ENCODE data around the gene COL27A1. TPM values are rescaled to one million over a fixed set of nuclear protein-coding genes. Genes with fewer than 3 reads are reported as not detected.

The COL27A1 gene
- total RNA-seq (0.27 TPM in 2 replicates), polyA plus RNA-seq (0.16 and 0.59 TPM in 2 replicates), polyA minus RNA-seq (0.14 and 1.1 TPM in 2 replicates)
- total RNA-seq (2013) = 0.54 TPM

DNA sequence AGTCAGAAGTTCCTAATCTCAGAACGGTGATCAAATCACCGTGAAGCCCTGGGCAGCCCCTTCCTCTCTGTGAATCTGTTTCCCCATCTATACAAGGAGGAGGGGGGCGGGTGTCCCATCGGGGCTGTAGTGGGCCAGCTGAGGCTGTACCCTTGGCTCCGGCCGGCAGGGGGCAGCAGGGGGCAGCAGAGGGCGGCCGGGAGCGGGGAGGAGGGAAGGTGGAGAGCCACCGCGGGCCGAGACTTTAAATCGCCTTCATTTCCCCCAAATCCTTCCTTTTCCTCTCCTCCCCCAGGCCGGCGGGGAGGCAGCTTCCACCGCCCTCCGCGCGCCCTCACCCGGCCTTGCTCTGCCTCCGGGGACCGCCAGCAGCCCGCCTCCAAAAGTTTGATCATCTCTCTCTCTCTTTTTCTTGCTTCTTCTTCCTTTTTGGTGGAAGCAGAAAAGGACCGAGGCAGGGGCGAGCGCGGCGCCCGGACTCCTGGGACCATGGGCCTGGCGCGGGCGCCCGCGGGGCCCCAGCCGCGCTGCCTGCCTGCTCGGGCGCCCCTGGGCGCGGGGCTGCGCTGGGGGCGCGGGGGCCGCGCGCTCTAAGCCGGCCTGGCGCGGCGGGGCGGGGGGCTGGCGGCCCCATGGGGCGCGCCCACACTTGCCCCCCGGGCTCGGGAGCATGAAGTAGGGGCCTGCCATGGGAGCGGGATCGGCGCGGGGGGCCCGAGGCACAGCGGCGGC lies at the start of gene COL27A1:
COL27A1 (plus strand) TSS at position 275 of the 732 bp plus-strand sequence; CDS start at position 689, 414 bp downstream.
- ChIA-PET POLR2A (interaction anchor here (0.6 kb wide), 1 partner anchor 345 kb away, joined by 3 read pairs; no protein-coding TSS in a partner anchor), CTCF (interaction anchor here (0.6 to 1.5 kb wide), 8 partner anchors 12 to 149 kb away, joined by 3 to 9 read pairs (median 4); no protein-coding TSS in a partner anchor)
- Histone ChIP-seq H3K27ac (ENCODE audit: low read length in 2 of 2) (no peak within 1 kb of the TSS), H2AFZ (ENCODE audit: insufficient read depth, low read depth, low read length, poor library complexity, severe bottlenecking) (peak within 1 kb of the TSS; percentile 82), H3K36me3 (replicated peaks in 1 of 2; ENCODE audit: control extremely low read depth in 1 of 2, control insufficient read depth in 1 of 2, extremely low read depth in 1 of 2, insufficient read depth in 2 of 2, low read length in 1 of 2) (no peaks in the 10 kb centered on the region), H3K4me1 (ENCODE audit: control insufficient read depth in 2 of 2, insufficient read depth in 2 of 2, low read length in 2 of 2) (peaks cover 21% of the 10 kb centered on the region in 2 donors), H3K79me2 (ENCODE audit: control insufficient read depth, insufficient read depth, low read length) (no peaks in the 10 kb centered on the region), H3K9ac (ENCODE audit: low read length) (peak within 1 kb of the TSS; percentile 56), H3K9me3 (ENCODE audit: control extremely low read depth in 1 of 3, control insufficient read depth in 2 of 3, insufficient read depth in 1 of 3, low read length in 2 of 3) (peaks cover 0 to 13% (median 0%) of the 10 kb centered on the region in 3 donors), H3K4me3 (ENCODE audit: control extremely low read depth in 1 of 5, extremely low read depth in 1 of 5, insufficient read depth in 1 of 5, low read depth in 2 of 5, low read length in 4 of 5) (peak within 1 kb of the TSS in 4 of 5 experiments; percentile 33 to 60 (median 53)), H3K4me2 (replicated peaks; ENCODE audit: low read depth, low read length, poor library complexity, severe bottlenecking) (peak within 1 kb of the TSS; percentile 93), H4K20me1 (ENCODE audit: control insufficient read depth, insufficient read depth, low read length, poor library complexity, severe bottlenecking) (no peaks in the 10 kb centered on the region), H3K27me3 (replicated peaks in 1 of 4; ENCODE audit: control extremely low read depth in 1 of 4, control insufficient read depth in 3 of 4, insufficient read depth in 4 of 4, low read length in 3 of 4) (peaks cover 0 to 49% (median 23%) of the 10 kb centered on the region in 4 experiments)
- peak; percentile 96 for ATAC-seq (ENCODE audit: low read depth)
- H3K9me3 Mint-ChIP-seq (ENCODE audit: insufficient read depth) = no peaks in the 10 kb centered on the region
- WGBS (ENCODE audit: insufficient coverage) = under 1% methylated on average over 54 of the region's 63 CpGs
- no peak within 1 kb of the TSS for H3K27ac Mint-ChIP-seq
- peaks cover 65% of the 10 kb centered on the region for H3K27me3 Mint-ChIP-seq
- intact Hi-C loops (cut with micrococcal nuclease) = loop anchor here (1.0 kb wide), 1 partner anchor 136 kb away; no protein-coding TSS in a partner anchor
- H3K4me1 Mint-ChIP-seq = peaks cover 21% of the 10 kb centered on the region
- DNase-seq = peak; percentile 79
- no peak for TF ChIP-seq EZH2 (IDR thresholded peaks at IDR 0.05; ENCODE audit: borderline replicate concordance, insufficient read depth, low read depth, low read length, poor library complexity, severe bottlenecking)
- TF ChIP-seq, protein P1, sequence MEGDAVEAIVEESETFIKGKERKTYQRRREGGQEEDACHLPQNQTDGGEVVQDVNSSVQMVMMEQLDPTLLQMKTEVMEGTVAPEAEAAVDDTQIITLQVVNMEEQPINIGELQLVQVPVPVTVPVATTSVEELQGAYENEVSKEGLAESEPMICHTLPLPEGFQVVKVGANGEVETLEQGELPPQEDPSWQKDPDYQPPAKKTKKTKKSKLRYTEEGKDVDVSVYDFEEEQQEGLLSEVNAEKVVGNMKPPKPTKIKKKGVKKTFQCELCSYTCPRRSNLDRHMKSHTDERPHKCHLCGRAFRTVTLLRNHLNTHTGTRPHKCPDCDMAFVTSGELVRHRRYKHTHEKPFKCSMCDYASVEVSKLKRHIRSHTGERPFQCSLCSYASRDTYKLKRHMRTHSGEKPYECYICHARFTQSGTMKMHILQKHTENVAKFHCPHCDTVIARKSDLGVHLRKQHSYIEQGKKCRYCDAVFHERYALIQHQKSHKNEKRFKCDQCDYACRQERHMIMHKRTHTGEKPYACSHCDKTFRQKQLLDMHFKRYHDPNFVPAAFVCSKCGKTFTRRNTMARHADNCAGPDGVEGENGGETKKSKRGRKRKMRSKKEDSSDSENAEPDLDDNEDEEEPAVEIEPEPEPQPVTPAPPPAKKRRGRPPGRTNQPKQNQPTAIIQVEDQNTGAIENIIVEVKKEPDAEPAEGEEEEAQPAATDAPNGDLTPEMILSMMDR (IDR thresholded peaks at IDR 0.05) = peak; percentile 87
- H3K4me3 Mint-ChIP-seq = peak within 1 kb of the TSS; percentile 87
